ENCODE data around the gene XDH.

DNA sequence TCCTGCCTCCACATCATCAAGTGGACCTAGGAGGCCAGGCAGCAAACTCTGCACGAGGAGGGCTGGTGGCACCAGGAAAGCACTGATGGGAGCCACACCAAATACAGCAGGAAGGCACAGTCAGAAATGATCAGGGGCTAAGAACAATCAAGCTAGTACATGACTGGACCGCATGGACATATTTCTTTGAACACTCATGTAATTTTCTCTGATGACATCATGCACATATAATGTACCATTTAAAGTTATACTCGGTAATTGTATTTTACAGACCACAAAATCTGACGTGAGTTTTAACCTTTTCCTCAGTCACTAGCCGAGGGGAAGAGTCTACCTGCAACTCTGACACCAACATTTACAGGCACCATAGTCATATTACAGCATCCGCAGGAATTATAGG lies 76.7 kb downstream of the XDH start:
- TF ChIP-seq CTCF (IDR thresholded peaks at IDR 0.05) (no peak), EP300 (IDR thresholded peaks at IDR 0.05) (no peak), POLR2A (IDR thresholded peaks at IDR 0.05) (no peak)

Data from ovary (tissue), 3 donors.